Keratinocyte (primary cell): ENCODE measurements around the gene SLC7A14. TPM values are rescaled to one million over a fixed set of nuclear protein-coding genes. Genes with fewer than 3 reads are reported as not detected.

Experiments
- DNase-seq: peaks from one replicate; pipeline ENCODE4 v3.0.0-alpha.2; 2011; ENCODE audit warnings: low read depth, missing footprints, low spot score
- FAIRE-seq: peaks from 2 replicates; lab custom pipeline; 2011; peaks lifted over from hg19 to GRCh38; lab: Jason Lieb, UNC
- H2AFZ ChIP-seq: 2 replicates; pipeline ENCODE4 v1.6.0; 2012; ENCODE audit warnings: low read length, control low read depth, inconsistent platforms; ENCODE audit not compliant: control insufficient read depth
- H3K27ac ChIP-seq: 2 replicates; pipeline ENCODE4 v1.5.1; 2011; ENCODE audit warnings: low read length; ENCODE audit not compliant: control insufficient read depth, insufficient read depth
- H3K27me3 ChIP-seq: 3 replicates; pipeline ENCODE4 v1.6.0; 2011; ENCODE audit warnings: low read length; ENCODE audit not compliant: control insufficient read depth, insufficient read depth; ENCODE audit errors: extremely low read depth
- H3K36me3 ChIP-seq, 2 experiments: 2 replicates in 1 of 2; 3 replicates in 1 of 2; pipeline ENCODE4 v1.5.1; 2011; ENCODE audit warnings: low read length in 2 of 2, mild to moderate bottlenecking in 1 of 2; ENCODE audit not compliant: control insufficient read depth in 2 of 2, insufficient read depth in 2 of 2; ENCODE audit errors: extremely low read depth in 1 of 2
- H3K4me1 ChIP-seq: 3 replicates; pipeline ENCODE4 v1.5.1; 2011; ENCODE audit warnings: low read length; ENCODE audit not compliant: control insufficient read depth, insufficient read depth; ENCODE audit errors: extremely low read depth
- H3K4me2 ChIP-seq: 3 replicates; pipeline ENCODE4 v1.6.0; 2011; ENCODE audit warnings: low read depth, low read length; ENCODE audit not compliant: control insufficient read depth, insufficient read depth; ENCODE audit errors: extremely low read depth
- H3K4me3 ChIP-seq, 3 experiments: fragments of 200-600 bp in 1 of 3; sonication (generic) in 1 of 3; 2 replicates in 2 of 3; 3 replicates in 1 of 3; pipeline ENCODE4 v1.5.1; 2011 to 2016; ENCODE audit warnings: low read length in 3 of 3, mild to moderate bottlenecking in 3 of 3, control low read depth in 2 of 3, inconsistent platforms in 1 of 3, low read depth in 1 of 3, mixed read lengths in 1 of 3, mixed run types in 1 of 3, moderate library complexity in 1 of 3; ENCODE audit not compliant: control insufficient read depth in 2 of 3, insufficient read depth in 2 of 3; ENCODE audit errors: extremely low read depth in 1 of 3
- H3K79me2 ChIP-seq: 2 replicates; pipeline ENCODE4 v1.6.0; 2012; ENCODE audit warnings: low read length; ENCODE audit not compliant: control insufficient read depth, insufficient read depth
- H3K9ac ChIP-seq: 3 replicates; pipeline ENCODE4 v1.6.0; 2011; ENCODE audit warnings: low read length; ENCODE audit not compliant: control insufficient read depth, insufficient read depth; ENCODE audit errors: extremely low read depth
- H3K9me1 ChIP-seq: 3 replicates; pipeline ENCODE4 v1.6.0; 2011; ENCODE audit warnings: low read length; ENCODE audit not compliant: control insufficient read depth, insufficient read depth; ENCODE audit errors: extremely low read depth
- H3K9me3 ChIP-seq: 2 replicates; pipeline ENCODE4 v1.5.1; 2012; ENCODE audit warnings: low read depth, low read length; ENCODE audit not compliant: control insufficient read depth
- H4K20me1 ChIP-seq: 3 replicates; pipeline ENCODE4 v1.6.0; 2011; ENCODE audit warnings: low read length; ENCODE audit not compliant: control insufficient read depth, insufficient read depth; ENCODE audit errors: extremely low read depth
- CTCF ChIP-seq, 3 experiments: IDR thresholded peaks in 1 of 3; conservative IDR thresholded peaks in 1 of 3; optimal IDR thresholded peaks in 1 of 3; 2 replicates in 2 of 3; 3 replicates in 1 of 3; pipeline versions ENCODE3 to v1.5.1; 2011; ENCODE audit warnings: low read length in 3 of 3, mild to moderate bottlenecking in 3 of 3, moderate library complexity in 2 of 3, control low read depth in 1 of 3, inconsistent platforms in 1 of 3; ENCODE audit not compliant: insufficient read depth in 2 of 3; ENCODE audit errors: extremely low read depth in 1 of 3
- EZH2 ChIP-seq: IDR thresholded peaks from one replicate; pipeline ENCODE4 v1.6.1; 2012; ENCODE audit warnings: inconsistent platforms, mild to moderate bottlenecking, low read length, moderate library complexity
- dilution Hi-C: fragments of 300-500 bp; cut with MboI; formaldehyde crosslinking; loops from one replicate; pipeline ENCODE4 v1.7.0; 2020; ENCODE audit warnings: low sequenced_read_pairs; ENCODE audit not compliant: extremely low pct_ligation_motif_present
- polyA plus RNA-seq, 5 experiments: library from polyadenylated mRNA; depleted of rRNA in 3 of 5; stranded (reverse) in 3 of 5; stranded (forward) in 1 of 5; unstranded in 1 of 5; fragments of >200 nt; gene quantifications; 1 replicate in 1 of 5; 2 replicates in 3 of 5; 3 replicates in 1 of 5; pipeline versions ENCODE4 v1.2.1 to v1.2.3, GENCODE V29; 2011 to 2012; ENCODE audit warnings: missing spikeins in 2 of 5, low read depth in 1 of 5, low replicate concordance in 1 of 5

Gene SLC7A14
- polyA plus RNA-seq, 1 donor (not counting 4 experiments of a cell fraction or from before 2014, with no cell fraction given), result not detected

- Histone ChIP-seq H3K27me3 (no peaks in the 10 kb centered on the region), H3K79me2 (no peaks in the 10 kb centered on the region), H4K20me1 (no peaks in the 10 kb centered on the region), H3K36me3 (no peaks in the 10 kb centered on the region), H3K9ac (no peak overlapping the region), H3K4me2 (no peak overlapping the region), H2AFZ (no peak overlapping the region), H3K4me1 (no peaks in the 10 kb centered on the region), H3K9me3 (no peaks in the 10 kb centered on the region), H3K27ac (no peak overlapping the region), H3K4me3 (no peak overlapping the region), H3K9me1 (no peaks in the 10 kb centered on the region)
- TF ChIP-seq CTCF (optimal IDR thresholded peaks at IDR 0.05 in 1 of 3, IDR thresholded peaks at IDR 0.05 in 1 of 3, conservative IDR thresholded peaks at IDR 0.05 in 1 of 3; ENCODE audit: extremely low read depth in 1 of 3, insufficient read depth in 2 of 3, low read length in 3 of 3) (no peak), EZH2 (no peak)
- DNase-seq, result no peak
- dilution Hi-C loops, result no loop called here
- no peak for FAIRE-seq
Measured at GRCh38 chr3:170523248-170523647, 62.6 kb downstream of the SLC7A14 start.

- FAIRE-seq (no peak), DNase-seq (no peak)
- no peaks in the 10 kb centered on the region for H3K9me3 ChIP-seq
- TF ChIP-seq CTCF (optimal IDR thresholded peaks at IDR 0.05 in 1 of 3, IDR thresholded peaks at IDR 0.05 in 1 of 3, conservative IDR thresholded peaks at IDR 0.05 in 1 of 3; ENCODE audit: extremely low read depth in 1 of 3, insufficient read depth in 2 of 3, low read length in 3 of 3), result no peak
- no peak for TF ChIP-seq EZH2
- H3K27me3 ChIP-seq, result no peaks in the 10 kb centered on the region
- H2AFZ ChIP-seq, result no peak overlapping the region
- H3K4me2 ChIP-seq, result no peak overlapping the region
- no peak overlapping the region for H3K9ac ChIP-seq
- no peaks in the 10 kb centered on the region for H3K9me1 ChIP-seq
- no peaks in the 10 kb centered on the region for H4K20me1 ChIP-seq
- H3K4me1 ChIP-seq, result peaks cover 1% of the 10 kb centered on the region
- H3K79me2 ChIP-seq, result no peaks in the 10 kb centered on the region
- H3K27ac ChIP-seq, result no peak overlapping the region
- H3K36me3 ChIP-seq, result no peaks in the 10 kb centered on the region
- no peak overlapping the region for H3K4me3 ChIP-seq
- dilution Hi-C loops, result no loop called here
Measured at GRCh38 chr3:170522201-170522600, 63.7 kb downstream of the SLC7A14 start.
